Lower lobe of right lung (tissue), 2 donors: ENCODE data around the gene TBC1D10B. TPM values are rescaled to one million over a fixed set of nuclear protein-coding genes. Genes with fewer than 3 reads are reported as not detected.
A peak's percentile ranks its signal among the peaks of the same experiment; 100 is the strongest.

ENCODE experiments used
- ATAC-seq, 2 donors: fragments of 200-7000 bp; cut with Tn5 transposase; one replicate each; pipeline ENCODE4 v1.9.1; 2020 to 2022; ENCODE audit warnings: mild to moderate bottlenecking in 2 of 2, moderate library complexity in 2 of 2
- DNase-seq: peaks from one replicate; pipeline ENCODE4 v3.0.0-alpha.2; 2020
- H3K27ac ChIP-seq: fragments of 200-600 bp; one replicate; pipeline ENCODE4 v1.8.0; 2022
- H3K27me3 ChIP-seq: fragments of 200-600 bp; one replicate; pipeline ENCODE4 v1.8.0; 2022; ENCODE audit warnings: low read depth
- H3K36me3 ChIP-seq: fragments of 200-600 bp; one replicate; pipeline ENCODE4 v1.8.0; 2022; ENCODE audit warnings: mild to moderate bottlenecking
- H3K4me1 ChIP-seq: fragments of 200-600 bp; one replicate; pipeline ENCODE4 v1.8.0; 2022
- H3K4me3 ChIP-seq: fragments of 200-600 bp; one replicate; pipeline ENCODE4 v1.8.0; 2022; ENCODE audit warnings: mild to moderate bottlenecking
- H3K9me3 ChIP-seq: fragments of 200-600 bp; one replicate; pipeline ENCODE4 v1.8.0; 2022
- CTCF ChIP-seq: fragments of 200-600 bp; IDR thresholded peaks from one replicate; pipeline ENCODE4 v1.8.0; 2022; ENCODE audit warnings: antibody characterized with exemption, mild to moderate bottlenecking
- intact Hi-C: fragments of 100-400 bp; cut with DNase I; formaldehyde crosslinking; loops from one replicate; pipeline ENCODE4 v1.11.0; 2022
- total RNA-seq: library from RNA; stranded (reverse); fragmentation: NEBNext Ultra II Directional; extraction: Animal tissue kit (Norgen Biotek cat#: 25700); gene quantifications from one replicate; pipeline ENCODE4 v1.2.1, GENCODE V29; 2021
- donor health status: DM: no; HTN: yes; CAD: no; lungs with severe emphysema.

TBC1D10B gene
- total RNA-seq, 1 donor from 2014 or later: 36.9 TPM

- ATAC-seq: no peak
- no peak overlapping the region for H3K27ac ChIP-seq
- no peak overlapping the region for H3K4me3 ChIP-seq
These were observed 17.5 kb downstream of the TBC1D10B start for GRCh38 chr16:30352488-30353401.

DNA sequence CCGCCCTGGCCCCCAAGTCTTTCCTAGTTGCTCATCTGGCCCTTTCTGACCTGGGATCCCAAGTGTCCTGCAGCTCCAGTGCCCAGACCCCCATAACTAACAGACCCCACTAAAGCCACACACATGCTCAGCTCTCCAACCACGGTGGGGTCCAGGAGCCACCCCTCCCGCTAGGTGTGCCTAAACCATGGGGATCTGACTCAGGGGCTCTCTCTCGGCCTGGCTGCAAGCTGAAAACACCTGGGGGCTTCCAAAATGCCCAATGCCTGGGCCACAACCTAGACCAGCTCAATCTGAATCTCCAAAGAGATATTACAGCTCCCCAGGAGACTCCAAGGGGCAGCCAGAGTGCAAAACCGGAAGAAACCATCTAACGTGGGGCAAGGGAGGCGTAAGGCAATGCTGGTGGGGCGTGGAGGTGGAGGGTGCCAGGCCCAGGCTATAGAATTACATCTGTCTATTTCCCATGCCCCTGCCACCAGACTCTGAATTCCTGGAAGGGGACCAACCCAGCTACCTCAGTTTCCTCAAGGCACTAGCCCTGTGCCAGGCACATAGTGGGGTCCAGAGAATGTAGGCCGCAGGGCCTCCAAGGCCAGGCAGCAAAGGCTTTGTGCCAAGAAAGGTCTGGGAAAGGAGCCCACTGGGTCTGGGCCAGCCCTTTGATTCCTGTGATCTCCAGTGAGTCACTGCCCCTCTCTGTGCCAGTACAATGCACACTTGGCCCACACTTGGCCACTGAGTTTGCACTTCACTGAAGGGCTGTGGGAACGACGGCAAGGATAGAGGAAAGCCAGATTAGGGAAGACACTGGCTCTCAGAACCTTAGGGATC lies 18.5 kb downstream of the TBC1D10B start:
- peaks cover 44% of the 10 kb centered on the region for H3K4me1 ChIP-seq
- TF ChIP-seq CTCF: no peak
- ATAC-seq (peak; percentile 23 to 26), DNase-seq (peak; percentile 71)
- peaks cover 41% of the 10 kb centered on the region for H3K36me3 ChIP-seq
- intact Hi-C loops: no loop called here
- H3K9me3 ChIP-seq: no peaks in the 10 kb centered on the region
- H3K27me3 ChIP-seq: no peaks in the 10 kb centered on the region
- no peak overlapping the region for H3K4me3 ChIP-seq
- H3K27ac ChIP-seq: no peak overlapping the region

More at GRCh38 chr16:30352488-30353401, 17.5 kb downstream of the TBC1D10B start:
- intact Hi-C loops: no loop called here
- Histone ChIP-seq H3K27me3 (no peaks in the 10 kb centered on the region), H3K36me3 (peaks cover 50% of the 10 kb centered on the region), H3K4me1 (peaks cover 44% of the 10 kb centered on the region), H3K9me3 (no peaks in the 10 kb centered on the region)
- DNase-seq: peak; percentile 34
- no peak for TF ChIP-seq CTCF

DNA sequence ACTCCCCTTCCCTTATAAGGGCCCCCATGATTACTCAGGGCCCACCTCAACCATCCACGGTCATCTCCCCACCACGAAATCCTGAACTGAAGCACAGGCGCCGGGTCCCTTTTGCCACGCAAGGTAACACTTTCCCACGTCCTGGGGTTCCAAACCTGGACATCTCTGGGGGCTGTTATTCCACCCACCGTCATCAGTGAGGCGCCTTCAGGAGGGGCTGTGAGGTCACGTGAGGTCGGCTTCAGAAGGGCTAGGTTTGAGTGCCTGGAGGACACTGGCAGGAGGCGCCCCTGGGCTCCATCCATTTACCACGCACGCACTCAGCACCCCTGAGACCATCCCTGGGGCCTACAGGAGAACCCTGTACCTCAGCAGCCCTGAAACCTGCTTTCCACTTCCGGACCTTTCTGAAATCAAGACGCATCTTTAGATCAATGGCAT lies 19.3 kb downstream of the TBC1D10B start:
- Histone ChIP-seq H3K4me3 (no peak overlapping the region), H3K27me3 (no peaks in the 10 kb centered on the region), H3K36me3 (peaks cover 41% of the 10 kb centered on the region), H3K4me1 (peaks cover 36% of the 10 kb centered on the region), H3K9me3 (no peaks in the 10 kb centered on the region), H3K27ac (no peak overlapping the region)
- DNase-seq (no peak), ATAC-seq (no peak)
- intact Hi-C loops: no loop called here
- TF ChIP-seq CTCF: no peak

DNA sequence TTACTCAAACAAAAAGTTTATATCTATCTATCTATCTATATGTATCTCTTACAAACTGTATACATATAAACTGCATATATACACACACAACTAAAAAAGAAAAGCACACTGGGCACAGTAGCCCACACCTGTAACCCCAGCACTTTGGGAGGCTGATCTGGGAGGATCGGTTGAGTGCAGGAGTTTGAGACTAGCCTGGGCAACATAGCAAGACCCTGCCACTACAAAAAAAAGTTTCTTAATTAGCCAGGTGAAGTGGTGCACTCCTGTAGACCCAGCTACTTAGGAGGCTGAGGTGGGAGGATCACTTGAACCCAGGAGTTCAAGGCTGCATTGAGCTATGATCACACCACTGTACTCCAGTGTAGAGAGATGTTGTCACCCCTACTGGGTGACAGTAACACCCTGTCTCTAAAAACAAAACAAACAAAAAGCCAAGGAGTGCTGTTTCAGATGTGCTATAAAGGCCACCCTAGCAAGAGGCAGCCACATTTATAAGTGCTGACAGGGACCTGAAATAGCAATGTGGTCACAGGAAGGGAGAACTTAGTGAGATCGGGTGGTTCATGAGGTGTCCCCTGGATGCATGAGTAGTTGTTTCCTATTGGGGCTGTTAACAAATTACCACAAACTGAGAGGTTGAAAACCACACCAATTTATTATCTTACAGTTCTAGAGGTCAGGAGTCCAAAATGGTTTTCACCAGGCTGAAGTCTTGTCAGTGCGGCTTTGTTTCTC lies 20.0 kb downstream of the TBC1D10B start:
- Histone ChIP-seq H3K27me3 (no peaks in the 10 kb centered on the region), H3K4me1 (peaks cover 32% of the 10 kb centered on the region), H3K4me3 (no peak overlapping the region), H3K36me3 (peaks cover 41% of the 10 kb centered on the region), H3K9me3 (no peaks in the 10 kb centered on the region), H3K27ac (no peak overlapping the region)
- no peak for TF ChIP-seq CTCF
- ATAC-seq (no peak), DNase-seq (no peak)
- intact Hi-C loops: no loop called here

- no peak overlapping the region for H3K4me3 ChIP-seq
- DNase-seq: no peak
- no peak for TF ChIP-seq CTCF
- H3K27me3 ChIP-seq: no peaks in the 10 kb centered on the region
- intact Hi-C loops: no loop called here
- no peak for ATAC-seq
- peaks cover 32% of the 10 kb centered on the region for H3K4me1 ChIP-seq
- peaks cover 41% of the 10 kb centered on the region for H3K36me3 ChIP-seq
- no peak overlapping the region for H3K27ac ChIP-seq
- H3K9me3 ChIP-seq: no peaks in the 10 kb centered on the region
These were observed 20.6 kb downstream of the TBC1D10B start for GRCh38 chr16:30349675-30350074.
